Kidney epithelial cell (primary cell): ENCODE data around the gene CCM2. TPM values are rescaled to one million over a fixed set of nuclear protein-coding genes. Genes with fewer than 3 reads are reported as not detected.

Experiments used
- DNase-seq: peaks from one replicate; pipeline ENCODE4 v3.0.0-alpha.2; 2010; ENCODE audit warnings: low read depth
- H3K27me3 ChIP-seq: 2 replicates; pipeline ENCODE4 v1.6.0; 2011; ENCODE audit warnings: low read length; ENCODE audit not compliant: control insufficient read depth, insufficient read depth
- H3K36me3 ChIP-seq: 2 replicates; pipeline ENCODE4 v1.5.1; 2011; ENCODE audit warnings: low read length; ENCODE audit not compliant: control insufficient read depth, insufficient read depth
- H3K4me3 ChIP-seq: 2 replicates; pipeline ENCODE4 v1.5.1; 2011; ENCODE audit warnings: low read depth, mild to moderate bottlenecking, control low read depth, low read length
- total RNA-seq: library from RNA; depleted of rRNA; stranded (reverse); fragments of >200 nt; gene quantifications from 2 replicates; pipeline ENCODE4 v1.2.3, GENCODE V29; 2015
- TF ChIP-seq, protein P1 (sequence below): IDR thresholded peaks from 2 replicates; pipeline ENCODE4 v1.5.1; 2011; ENCODE audit warnings: mild to moderate bottlenecking, moderate library complexity, low read length, control low read depth, inconsistent platforms; ENCODE audit not compliant: insufficient read depth, poor library complexity, severe bottlenecking

CCM2 gene
- total RNA-seq, 1 donor from 2014 or later = 60.2 TPM

DNA sequence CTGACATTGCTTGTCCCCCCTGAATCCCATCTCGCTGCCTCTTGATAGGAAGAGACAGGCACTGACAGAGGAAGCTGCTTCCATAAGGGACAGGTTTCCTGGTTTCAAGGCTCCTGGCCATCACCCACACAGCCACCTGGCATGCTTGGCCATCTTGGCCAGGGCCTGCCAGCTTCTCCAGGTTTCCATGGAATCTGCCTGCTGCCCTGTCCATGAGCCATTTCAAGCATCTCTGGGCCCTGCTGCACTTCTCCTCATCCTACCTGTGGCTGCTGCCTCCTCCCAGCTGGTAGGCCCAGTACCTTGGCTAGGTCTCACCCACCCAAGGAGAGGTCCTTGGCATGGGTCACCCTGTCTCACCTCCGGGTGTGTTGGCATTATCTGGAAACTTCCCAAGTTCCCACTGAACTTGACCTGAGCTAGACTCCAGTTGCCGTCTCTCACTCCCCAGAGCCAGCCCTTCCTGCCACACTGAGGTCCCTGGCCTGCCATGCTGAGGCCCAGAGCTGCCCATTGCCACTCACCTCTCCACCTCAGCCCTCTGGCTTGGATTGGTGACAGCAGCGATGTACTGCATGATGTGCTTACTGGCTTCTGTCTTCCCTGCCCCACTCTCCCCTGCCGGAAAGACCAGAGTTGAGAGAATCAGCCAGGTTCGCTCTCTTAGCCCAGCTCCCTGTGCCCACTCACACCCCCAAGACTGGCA, 23.8 kb upstream of the CCM2 start:
- H3K36me3 ChIP-seq = no peaks in the 10 kb centered on the region
- H3K4me3 ChIP-seq = no peak overlapping the region
- H3K27me3 ChIP-seq = no peaks in the 10 kb centered on the region
- no peak for DNase-seq
- TF ChIP-seq, protein P1, sequence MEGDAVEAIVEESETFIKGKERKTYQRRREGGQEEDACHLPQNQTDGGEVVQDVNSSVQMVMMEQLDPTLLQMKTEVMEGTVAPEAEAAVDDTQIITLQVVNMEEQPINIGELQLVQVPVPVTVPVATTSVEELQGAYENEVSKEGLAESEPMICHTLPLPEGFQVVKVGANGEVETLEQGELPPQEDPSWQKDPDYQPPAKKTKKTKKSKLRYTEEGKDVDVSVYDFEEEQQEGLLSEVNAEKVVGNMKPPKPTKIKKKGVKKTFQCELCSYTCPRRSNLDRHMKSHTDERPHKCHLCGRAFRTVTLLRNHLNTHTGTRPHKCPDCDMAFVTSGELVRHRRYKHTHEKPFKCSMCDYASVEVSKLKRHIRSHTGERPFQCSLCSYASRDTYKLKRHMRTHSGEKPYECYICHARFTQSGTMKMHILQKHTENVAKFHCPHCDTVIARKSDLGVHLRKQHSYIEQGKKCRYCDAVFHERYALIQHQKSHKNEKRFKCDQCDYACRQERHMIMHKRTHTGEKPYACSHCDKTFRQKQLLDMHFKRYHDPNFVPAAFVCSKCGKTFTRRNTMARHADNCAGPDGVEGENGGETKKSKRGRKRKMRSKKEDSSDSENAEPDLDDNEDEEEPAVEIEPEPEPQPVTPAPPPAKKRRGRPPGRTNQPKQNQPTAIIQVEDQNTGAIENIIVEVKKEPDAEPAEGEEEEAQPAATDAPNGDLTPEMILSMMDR = no peak

DNA sequence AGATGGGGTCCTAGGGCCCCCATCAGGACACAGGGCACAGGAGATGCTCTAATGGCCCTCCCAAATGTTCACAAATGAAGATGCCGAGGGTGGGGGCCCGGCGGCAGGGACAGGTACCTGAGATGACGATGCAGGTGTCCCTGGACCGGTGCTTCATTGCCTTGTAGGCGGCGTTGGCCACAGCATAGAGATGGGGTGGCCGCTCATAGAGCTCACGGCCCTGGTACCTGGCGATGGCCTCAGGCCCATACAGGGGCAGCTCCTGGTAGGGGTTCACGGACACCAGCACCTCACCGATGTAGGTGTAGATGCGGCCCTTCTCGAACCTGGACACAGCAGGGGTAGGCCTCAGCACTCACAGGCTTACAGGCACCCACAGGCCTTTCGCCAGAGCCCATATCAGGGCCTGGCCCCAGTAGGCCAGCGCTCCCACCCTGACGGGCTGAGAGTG, 23.2 kb upstream of the CCM2 start:
- TF ChIP-seq, protein P1 = no peak
- no peak overlapping the region for H3K4me3 ChIP-seq

DNA sequence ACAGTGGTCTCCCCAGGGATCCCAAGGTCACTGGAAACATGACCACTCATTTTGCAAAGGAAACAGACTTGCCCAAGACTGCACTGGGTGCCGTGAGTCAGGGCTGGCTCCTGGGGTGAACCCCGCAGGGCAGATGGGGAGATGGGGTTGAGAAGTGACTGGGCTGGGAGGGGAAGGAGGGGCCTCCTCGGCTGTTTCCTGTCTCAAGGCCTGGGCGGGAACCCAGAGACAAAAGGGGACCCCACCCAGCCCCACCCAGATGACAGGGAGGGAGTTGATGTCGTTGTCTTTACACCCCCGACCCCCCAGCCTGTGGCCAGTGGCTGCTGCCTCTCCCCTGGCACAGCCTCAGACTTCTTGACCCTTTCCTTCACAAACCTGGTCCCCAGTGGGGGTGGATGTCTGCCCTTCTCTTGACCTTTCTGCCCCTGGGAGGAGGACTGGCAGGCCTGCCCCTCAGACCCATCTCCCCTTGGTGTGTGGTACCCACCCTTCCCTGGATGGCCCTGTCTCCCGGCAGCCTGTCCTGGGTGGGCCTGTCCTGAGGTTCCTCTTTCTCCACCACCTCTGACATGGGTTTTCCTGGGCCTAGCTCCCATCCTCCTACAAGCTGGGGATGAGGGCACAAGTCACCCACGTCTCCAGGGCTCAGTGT, 22.6 kb upstream of the CCM2 start:
- DNase-seq = no peak
- H3K4me3 ChIP-seq = no peak overlapping the region
- TF ChIP-seq, protein P1 = no peak
- no peaks in the 10 kb centered on the region for H3K27me3 ChIP-seq
- H3K36me3 ChIP-seq = no peaks in the 10 kb centered on the region

More for the DNA sequence above, 23.2 kb upstream of the CCM2 start:
- no peak for DNase-seq
- Histone ChIP-seq H3K27me3 (no peaks in the 10 kb centered on the region), H3K36me3 (no peaks in the 10 kb centered on the region)

DNA sequence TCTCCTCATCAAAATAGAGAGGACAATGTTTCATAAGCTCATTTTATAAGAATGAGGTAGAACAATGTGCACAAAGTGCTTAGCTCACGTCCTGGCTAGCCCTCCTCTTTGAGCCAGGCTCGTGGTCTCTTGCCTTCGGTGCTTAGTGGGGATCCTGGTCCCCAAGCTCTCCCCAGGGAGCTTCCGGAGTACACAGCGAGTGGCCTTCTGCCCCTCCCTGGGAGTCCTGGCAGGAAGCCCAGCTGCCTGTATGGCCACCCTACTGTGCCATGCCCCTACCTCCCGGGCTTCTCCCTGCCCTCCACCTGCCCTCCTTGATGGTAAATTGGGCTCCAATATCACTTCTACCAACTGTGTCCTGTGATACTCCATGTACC, 22.1 kb upstream of the CCM2 start:
- DNase-seq = no peak
- TF ChIP-seq, protein P1 = no peak
- Histone ChIP-seq H3K27me3 (no peaks in the 10 kb centered on the region), H3K36me3 (no peaks in the 10 kb centered on the region), H3K4me3 (no peak overlapping the region)

DNA sequence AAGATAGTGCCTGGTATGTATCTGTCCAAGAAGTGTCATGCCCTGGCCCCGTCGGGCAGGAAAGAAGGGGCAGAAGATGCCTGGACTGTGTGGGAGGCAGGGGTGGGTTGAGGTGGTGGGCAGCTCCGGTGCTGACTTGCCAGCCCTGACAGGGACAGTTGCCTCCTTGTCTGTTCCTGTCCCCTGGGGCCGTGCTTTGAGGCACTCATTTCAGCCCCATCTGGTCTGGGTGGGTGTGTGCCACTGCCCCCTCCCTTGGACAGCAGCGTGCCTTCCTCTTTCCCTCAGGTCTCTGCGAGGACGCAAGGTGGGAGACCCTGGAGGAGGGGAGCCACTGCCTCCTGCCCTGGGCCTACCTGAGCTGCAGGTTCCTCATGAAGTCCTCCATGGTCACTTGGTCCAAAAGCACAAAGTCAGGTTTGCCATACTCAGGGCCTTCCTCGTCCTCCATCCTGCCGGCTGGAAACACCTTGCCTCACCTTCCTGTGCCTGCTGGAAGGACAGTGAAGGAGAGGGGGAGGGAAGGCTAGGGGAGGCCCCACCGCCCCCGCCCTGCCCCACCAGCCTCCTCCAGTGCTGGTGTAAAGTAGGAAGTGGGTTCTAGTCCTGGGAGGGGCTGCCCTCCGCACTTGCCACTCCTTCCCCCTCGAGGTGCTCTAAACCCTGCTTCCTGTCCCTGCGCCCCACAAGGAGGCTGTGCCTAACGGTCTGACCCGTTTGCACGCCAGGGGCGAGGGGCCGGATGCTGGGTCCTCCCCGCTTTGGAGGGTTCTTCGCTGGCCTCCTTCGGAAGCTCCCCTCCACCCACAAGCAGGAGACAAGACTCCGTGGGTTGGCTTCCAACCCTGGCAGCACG, 21.3 kb upstream of the CCM2 start, which contains the start of gene MYO1G:
Gene MYO1G (minus strand): TSS at position 505 of the 856 bp plus-strand sequence. CDS start 54 bp downstream, at position 451.
- no peak for DNase-seq
- Histone ChIP-seq H3K4me3 (no peak within 1 kb of the TSS), H3K36me3 (no peaks in the 10 kb centered on the region), H3K27me3 (no peaks in the 10 kb centered on the region)
- TF ChIP-seq, protein P1 = no peak
